Neural cell (in vitro differentiated cells): ENCODE results near the gene ADRM1.

Source experiments
- EP300 ChIP-seq: fragments of 450-650 bp; conservative IDR thresholded peaks from 2 replicates; pipeline ENCODE4 v1.6.1; 2014; ENCODE audit warnings: antibody characterized with exemption, mild to moderate bottlenecking, moderate library complexity; ENCODE audit not compliant: poor library complexity, severe bottlenecking
- EZH2 ChIP-seq: fragments of 200-600, 300-800 bp; shearing (Covaris generic), sonication (generic); IDR thresholded peaks from 2 replicates; pipeline ENCODE4 v1.6.1; 2014; ENCODE audit warnings: antibody characterized with exemption, low read length, borderline replicate concordance, mild to moderate bottlenecking; ENCODE audit not compliant: insufficient read depth, poor library complexity, severe bottlenecking
- POLR2AphosphoS5 ChIP-seq: IDR thresholded peaks from 2 replicates; pipeline ENCODE4 v1.6.1; 2012
- RAD21 ChIP-seq: fragments of 450-650 bp; conservative IDR thresholded peaks from 2 replicates; pipeline ENCODE4 v1.6.1; 2014; ENCODE audit warnings: antibody characterized with exemption, mild to moderate bottlenecking, moderate library complexity
- SMC3 ChIP-seq: fragments of 450-650 bp; conservative IDR thresholded peaks from 2 replicates; pipeline ENCODE4 v1.6.1; 2014; ENCODE audit warnings: antibody characterized with exemption, mild to moderate bottlenecking, moderate library complexity; ENCODE audit not compliant: poor library complexity
- TF ChIP-seq, protein P1 (sequence below): IDR thresholded peaks from 2 replicates; pipeline ENCODE4 v1.6.1; 2012; ENCODE audit warnings: borderline replicate concordance
- TF ChIP-seq, protein P2 (sequence below): fragments of 450-650 bp; IDR thresholded peaks from 2 replicates; pipeline ENCODE4 v1.5.1; 2014; ENCODE audit warnings: antibody characterized with exemption, mild to moderate bottlenecking, moderate library complexity; ENCODE audit not compliant: poor library complexity, severe bottlenecking

DNA sequence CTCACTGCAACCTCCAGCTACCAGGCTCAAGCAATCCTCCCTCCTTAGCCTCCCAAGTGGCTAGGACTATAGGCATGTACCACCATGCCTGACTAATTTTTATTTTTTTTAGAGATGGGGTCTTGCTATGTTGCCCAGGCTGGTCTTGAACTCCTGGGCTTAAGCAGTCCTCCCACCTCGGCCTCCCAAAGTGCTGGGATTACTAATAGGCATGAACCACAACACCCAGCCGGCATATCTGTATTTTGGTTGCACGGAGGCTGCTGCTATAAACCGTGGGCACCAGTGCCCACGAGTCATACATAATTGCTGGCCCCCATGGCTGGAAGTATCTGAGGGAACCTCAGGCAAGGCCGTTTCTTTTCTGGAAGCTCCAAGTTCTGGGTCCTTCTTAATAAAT lies 18.3 kb upstream of the ADRM1 start:
- TF ChIP-seq, protein P1, sequence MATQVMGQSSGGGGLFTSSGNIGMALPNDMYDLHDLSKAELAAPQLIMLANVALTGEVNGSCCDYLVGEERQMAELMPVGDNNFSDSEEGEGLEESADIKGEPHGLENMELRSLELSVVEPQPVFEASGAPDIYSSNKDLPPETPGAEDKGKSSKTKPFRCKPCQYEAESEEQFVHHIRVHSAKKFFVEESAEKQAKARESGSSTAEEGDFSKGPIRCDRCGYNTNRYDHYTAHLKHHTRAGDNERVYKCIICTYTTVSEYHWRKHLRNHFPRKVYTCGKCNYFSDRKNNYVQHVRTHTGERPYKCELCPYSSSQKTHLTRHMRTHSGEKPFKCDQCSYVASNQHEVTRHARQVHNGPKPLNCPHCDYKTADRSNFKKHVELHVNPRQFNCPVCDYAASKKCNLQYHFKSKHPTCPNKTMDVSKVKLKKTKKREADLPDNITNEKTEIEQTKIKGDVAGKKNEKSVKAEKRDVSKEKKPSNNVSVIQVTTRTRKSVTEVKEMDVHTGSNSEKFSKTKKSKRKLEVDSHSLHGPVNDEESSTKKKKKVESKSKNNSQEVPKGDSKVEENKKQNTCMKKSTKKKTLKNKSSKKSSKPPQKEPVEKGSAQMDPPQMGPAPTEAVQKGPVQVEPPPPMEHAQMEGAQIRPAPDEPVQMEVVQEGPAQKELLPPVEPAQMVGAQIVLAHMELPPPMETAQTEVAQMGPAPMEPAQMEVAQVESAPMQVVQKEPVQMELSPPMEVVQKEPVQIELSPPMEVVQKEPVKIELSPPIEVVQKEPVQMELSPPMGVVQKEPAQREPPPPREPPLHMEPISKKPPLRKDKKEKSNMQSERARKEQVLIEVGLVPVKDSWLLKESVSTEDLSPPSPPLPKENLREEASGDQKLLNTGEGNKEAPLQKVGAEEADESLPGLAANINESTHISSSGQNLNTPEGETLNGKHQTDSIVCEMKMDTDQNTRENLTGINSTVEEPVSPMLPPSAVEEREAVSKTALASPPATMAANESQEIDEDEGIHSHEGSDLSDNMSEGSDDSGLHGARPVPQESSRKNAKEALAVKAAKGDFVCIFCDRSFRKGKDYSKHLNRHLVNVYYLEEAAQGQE: no peak
- TF ChIP-seq, protein P2, sequence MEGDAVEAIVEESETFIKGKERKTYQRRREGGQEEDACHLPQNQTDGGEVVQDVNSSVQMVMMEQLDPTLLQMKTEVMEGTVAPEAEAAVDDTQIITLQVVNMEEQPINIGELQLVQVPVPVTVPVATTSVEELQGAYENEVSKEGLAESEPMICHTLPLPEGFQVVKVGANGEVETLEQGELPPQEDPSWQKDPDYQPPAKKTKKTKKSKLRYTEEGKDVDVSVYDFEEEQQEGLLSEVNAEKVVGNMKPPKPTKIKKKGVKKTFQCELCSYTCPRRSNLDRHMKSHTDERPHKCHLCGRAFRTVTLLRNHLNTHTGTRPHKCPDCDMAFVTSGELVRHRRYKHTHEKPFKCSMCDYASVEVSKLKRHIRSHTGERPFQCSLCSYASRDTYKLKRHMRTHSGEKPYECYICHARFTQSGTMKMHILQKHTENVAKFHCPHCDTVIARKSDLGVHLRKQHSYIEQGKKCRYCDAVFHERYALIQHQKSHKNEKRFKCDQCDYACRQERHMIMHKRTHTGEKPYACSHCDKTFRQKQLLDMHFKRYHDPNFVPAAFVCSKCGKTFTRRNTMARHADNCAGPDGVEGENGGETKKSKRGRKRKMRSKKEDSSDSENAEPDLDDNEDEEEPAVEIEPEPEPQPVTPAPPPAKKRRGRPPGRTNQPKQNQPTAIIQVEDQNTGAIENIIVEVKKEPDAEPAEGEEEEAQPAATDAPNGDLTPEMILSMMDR: no peak
- no peak for TF ChIP-seq EZH2
- no peak for TF ChIP-seq EP300
- no peak for TF ChIP-seq RAD21
- TF ChIP-seq POLR2AphosphoS5: no peak
- TF ChIP-seq SMC3: no peak
